GM12872 (cell line): ENCODE measurements around the gene ATP11B.

Source experiments
- TF ChIP-seq, protein P1 (sequence below): IDR thresholded peaks from 3 replicates; pipeline ENCODE4 v1.5.1; 2011; ENCODE audit warnings: low read depth, mild to moderate bottlenecking, low read length, moderate library complexity; ENCODE audit not compliant: insufficient read depth

Gene ATP11B

DNA sequence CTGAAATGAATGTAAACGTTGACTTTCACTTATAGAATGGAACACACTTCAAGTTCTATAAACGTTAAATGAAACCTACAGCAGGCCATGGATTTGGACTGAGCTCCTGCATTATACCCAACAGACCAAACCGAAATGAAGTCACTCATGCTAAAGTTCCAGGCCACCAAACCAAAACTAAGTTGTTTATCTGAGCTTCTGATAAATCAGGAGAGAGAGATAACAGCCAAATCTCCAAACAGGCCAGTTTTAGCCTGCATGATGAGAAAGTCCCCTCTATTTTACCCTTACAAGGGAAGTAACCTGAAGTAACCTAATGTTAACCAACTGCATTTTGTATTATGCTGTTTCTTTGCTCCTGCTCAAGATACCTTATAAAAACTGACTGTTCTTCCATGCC is 142.5 kb downstream of the ATP11B start:
- TF ChIP-seq, protein P1, sequence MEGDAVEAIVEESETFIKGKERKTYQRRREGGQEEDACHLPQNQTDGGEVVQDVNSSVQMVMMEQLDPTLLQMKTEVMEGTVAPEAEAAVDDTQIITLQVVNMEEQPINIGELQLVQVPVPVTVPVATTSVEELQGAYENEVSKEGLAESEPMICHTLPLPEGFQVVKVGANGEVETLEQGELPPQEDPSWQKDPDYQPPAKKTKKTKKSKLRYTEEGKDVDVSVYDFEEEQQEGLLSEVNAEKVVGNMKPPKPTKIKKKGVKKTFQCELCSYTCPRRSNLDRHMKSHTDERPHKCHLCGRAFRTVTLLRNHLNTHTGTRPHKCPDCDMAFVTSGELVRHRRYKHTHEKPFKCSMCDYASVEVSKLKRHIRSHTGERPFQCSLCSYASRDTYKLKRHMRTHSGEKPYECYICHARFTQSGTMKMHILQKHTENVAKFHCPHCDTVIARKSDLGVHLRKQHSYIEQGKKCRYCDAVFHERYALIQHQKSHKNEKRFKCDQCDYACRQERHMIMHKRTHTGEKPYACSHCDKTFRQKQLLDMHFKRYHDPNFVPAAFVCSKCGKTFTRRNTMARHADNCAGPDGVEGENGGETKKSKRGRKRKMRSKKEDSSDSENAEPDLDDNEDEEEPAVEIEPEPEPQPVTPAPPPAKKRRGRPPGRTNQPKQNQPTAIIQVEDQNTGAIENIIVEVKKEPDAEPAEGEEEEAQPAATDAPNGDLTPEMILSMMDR, result no peak

DNA sequence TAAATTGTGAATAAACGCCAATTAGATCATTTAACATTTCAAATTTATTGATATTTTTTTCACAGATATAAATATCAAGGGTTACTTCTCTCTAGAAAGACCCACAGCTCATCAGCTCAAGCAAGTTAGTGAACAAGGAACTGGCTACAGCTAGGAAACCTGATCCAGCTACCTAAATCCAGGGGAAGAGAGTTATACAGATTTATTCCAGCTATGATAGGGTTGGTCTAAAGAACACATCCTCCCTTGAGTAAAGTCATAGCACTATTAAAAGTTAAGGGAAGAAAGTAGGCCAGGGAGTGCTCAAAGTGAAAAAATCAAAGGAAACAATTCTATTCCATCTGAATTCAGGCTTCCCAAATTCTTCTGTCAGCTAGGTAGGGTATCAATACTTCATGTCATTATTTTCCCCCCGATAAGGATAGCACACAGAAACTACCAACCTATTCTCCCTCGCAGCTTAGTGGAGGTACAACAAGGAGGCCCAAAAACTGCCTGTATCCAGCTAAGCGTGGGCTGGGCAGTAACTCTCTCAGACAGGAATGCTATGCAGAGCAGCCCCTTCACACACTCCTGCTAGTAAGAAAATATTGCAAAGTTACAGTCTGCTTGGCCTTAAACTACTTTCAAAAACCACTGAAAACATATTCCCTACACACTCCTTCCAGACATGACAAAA is 143.1 kb downstream of the ATP11B start:
- TF ChIP-seq, protein P1, result no peak

DNA sequence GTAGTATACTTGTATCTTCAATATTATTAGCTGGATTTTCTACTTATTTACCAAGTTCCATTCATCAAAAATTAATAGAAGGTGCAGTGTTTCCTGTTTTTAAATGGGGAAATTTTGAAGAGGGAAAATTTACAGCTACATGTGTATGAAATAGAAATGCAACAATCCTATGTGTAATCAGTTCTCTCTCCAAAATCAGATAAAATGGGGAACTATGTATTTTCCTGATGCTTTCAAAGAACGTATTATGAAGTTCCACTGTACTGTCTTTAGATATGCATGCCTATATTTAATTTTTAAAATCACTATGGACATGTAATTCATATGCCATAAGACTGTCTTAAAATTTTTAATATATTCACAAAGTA is 143.6 kb downstream of the ATP11B start:
- TF ChIP-seq, protein P1, result no peak

DNA sequence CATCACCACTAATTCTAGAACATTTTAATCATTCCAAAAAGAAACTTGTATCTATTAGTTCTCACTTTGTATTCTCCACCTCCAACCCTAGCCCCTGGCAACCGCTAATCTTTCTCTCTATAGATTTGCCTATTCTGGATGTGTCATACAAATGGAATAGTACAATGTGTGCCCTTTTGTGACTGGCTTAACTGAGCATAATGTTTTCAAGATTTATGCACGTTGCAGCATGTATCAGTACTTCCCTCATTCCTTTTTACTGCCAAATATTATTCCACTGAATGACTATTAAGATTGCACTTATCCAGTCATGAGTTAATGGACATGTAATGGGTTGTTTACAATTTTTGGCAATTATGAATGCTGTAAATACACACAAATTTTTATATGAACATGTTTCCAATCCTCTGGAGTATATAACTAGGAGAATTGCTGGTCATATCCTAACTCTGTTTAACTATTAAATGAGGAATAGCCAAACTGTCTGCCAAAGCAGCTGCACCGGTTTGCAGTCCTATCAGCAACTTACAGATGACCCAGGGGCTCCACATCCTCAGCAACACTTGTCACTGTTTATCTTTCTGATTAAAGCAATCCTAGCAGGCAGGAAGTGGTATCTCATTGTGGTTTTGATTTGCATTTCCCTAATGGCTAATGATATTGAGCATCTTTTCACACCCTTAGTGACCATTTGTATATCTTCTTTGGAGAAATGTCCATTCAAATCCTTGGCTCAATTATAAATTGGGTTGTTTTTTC is 144.2 kb downstream of the ATP11B start:
- TF ChIP-seq, protein P1, result no peak

DNA sequence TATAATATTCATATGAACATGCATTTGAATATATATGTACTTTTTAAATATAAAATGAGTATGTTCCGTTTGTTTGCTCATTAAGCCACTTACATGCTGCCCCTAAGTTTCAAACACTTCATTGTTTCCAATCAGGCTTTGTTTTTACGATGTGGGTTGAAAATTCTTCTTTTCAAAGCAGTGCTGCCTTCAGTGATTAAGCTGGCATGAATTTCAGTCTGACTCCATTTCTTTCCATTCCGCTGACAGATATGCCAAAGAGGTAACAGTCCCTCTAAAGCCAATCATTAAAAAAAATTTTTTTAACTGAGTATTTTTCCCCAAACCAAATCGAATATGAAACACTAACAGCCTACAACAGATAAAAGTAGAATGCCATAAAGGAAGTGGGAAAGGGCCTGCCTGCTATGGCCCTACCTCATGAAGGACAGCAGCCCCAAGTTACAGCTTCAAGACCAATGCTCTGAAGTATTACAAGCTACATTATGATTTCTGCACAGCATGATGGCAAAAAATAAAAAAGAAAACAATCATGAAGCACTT is 147.0 kb downstream of the ATP11B start:
- TF ChIP-seq, protein P1, result no peak

DNA sequence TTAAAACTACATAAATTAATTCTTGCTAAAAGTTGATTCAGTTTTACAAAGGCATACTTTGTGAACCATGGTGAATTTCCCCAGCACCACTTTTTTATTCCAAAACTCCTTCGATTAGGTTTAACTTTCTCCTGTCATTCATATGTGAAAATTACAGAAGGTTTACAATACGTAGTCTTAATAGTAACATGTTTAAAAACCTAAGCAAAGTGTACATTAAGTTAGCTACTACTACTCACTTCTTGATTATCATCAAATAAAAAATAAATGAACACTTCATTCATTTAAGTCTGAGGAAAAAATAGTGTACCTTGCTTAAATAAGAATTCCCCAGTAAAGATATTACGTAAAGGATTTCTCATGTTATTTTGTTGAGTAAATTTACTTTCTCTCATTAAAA is 148.4 kb downstream of the ATP11B start:
- TF ChIP-seq, protein P1, result no peak

DNA sequence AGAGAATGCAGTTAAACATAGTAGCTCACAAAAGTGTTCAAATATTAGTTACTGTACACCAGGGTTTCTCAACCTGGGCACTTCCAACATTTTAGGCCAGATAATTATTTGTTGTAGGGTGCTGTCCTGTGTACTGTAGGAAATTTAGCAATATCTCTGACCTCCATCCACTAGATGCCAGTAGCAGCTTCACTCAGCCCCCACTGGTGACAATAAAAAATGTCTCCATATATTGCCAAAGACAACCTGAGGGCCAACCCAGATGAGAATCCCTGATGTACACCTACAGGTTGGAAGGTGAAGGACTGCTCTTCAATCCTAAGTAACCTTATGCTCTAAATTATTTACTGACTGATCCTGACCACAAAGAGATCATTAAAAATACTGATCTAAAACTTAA is 154.6 kb downstream of the ATP11B start:
- TF ChIP-seq, protein P1, result 0 out of 3 replicates have a peak, but pooled peaks have one; percentile 28
